Heart right ventricle (tissue), 16 donors: ENCODE results near the gene MAN1C1. TPM values are rescaled to one million over a fixed set of nuclear protein-coding genes. Genes with fewer than 3 reads are reported as not detected.

ENCODE experiments used
- ATAC-seq, 8 donors: fragments of 200-7000 bp; cut with Tn5 transposase; one replicate each; pipeline ENCODE4 v1.9.1; 2020; ENCODE audit warnings: mild to moderate bottlenecking in 8 of 8, moderate library complexity in 8 of 8, moderate number of reproducible peaks in 1 of 8
- DNase-seq, 2 donors: peaks; one replicate each; pipeline ENCODE4 v3.0.0-alpha.2; 2020
- H3K27ac ChIP-seq, 10 donors: fragments of 200-600 bp; sonication (generic) in 2 of 10; one replicate each; pipeline versions ENCODE4 v1.5.0 to v1.8.0; 2020 to 2022; ENCODE audit warnings: mild to moderate bottlenecking in 3 of 10
- H3K27me3 ChIP-seq, 7 donors: fragments of 200-600 bp; one replicate each; pipeline ENCODE4 v1.8.0; 2021 to 2022; ENCODE audit warnings: mild to moderate bottlenecking in 2 of 7
- H3K36me3 ChIP-seq, 9 donors: fragments of 200-600 bp; sonication (generic) in 1 of 9; one replicate each; pipeline versions ENCODE4 v1.5.0 to v1.8.0; 2020 to 2022; ENCODE audit warnings: mild to moderate bottlenecking in 2 of 9
- H3K4me1 ChIP-seq, 9 donors: fragments of 200-600 bp; sonication (generic) in 1 of 9; one replicate each; pipeline versions ENCODE4 v1.5.0 to v1.8.0; 2020 to 2022; ENCODE audit warnings: mild to moderate bottlenecking in 4 of 9
- H3K4me3 ChIP-seq, 10 donors: fragments of 200-600 bp; sonication (generic) in 2 of 10; one replicate each; pipeline versions ENCODE4 v1.5.0 to v1.8.0; 2020 to 2022; ENCODE audit warnings: mild to moderate bottlenecking in 7 of 10, moderate library complexity in 2 of 10
- H3K9me3 ChIP-seq, 11 donors: fragments of 200-600 bp in 10 of 11; sonication (generic) in 2 of 11; one replicate each; pipeline versions ENCODE4 v1.5.0 to v1.8.0; 2013 to 2022; ENCODE audit warnings: mild to moderate bottlenecking in 2 of 11, control low read depth in 1 of 11, moderate library complexity in 1 of 11
- CTCF ChIP-seq, 9 donors: fragments of 200-600 bp; sonication (generic) in 2 of 9; IDR thresholded peaks; one replicate each; pipeline versions ENCODE4 v1.5.0 to v1.8.0; 2021 to 2022; ENCODE audit warnings: antibody characterized with exemption in 9 of 9, mild to moderate bottlenecking in 5 of 9, moderate library complexity in 1 of 9
- WGBS, 2 donors: extraction: QIAGEN DNeasy Blood & Tissue Kit; methylation state at CpG; one replicate each; pipeline ENCODE4 v1.1.7; 2013; ENCODE audit warnings: inconsistent platforms in 1 of 2; 5-methylcytosine and 5-hydroxymethylcytosine counted together
- intact Hi-C, 10 donors: fragments of 100-400 bp; cut with DNase I; formaldehyde crosslinking; loops; one replicate each; pipeline versions ENCODE4 v1.11.1 to v1.14.2; 2022
- polyA plus RNA-seq, 2 donors: library from polyadenylated mRNA; stranded (reverse); fragments of 200-250 nt; gene quantifications; one replicate each; pipeline ENCODE4 v1.2.3, GENCODE V29; 2013
- total RNA-seq, 10 donors: library from RNA; stranded (reverse); fragmentation: NEBNext Ultra II Directional in 3 of 10; extraction: Animal tissue kit (Norgen Biotek cat#: 25700) in 3 of 10; gene quantifications; one replicate each; pipeline versions ENCODE4 v1.2.1 to v1.2.4, GENCODE V29; 2021 to 2023
- donor health status: Arrhythmogenic right ventricular cardiomyopathy.
- donor health status: ischemic (EF 13 %, LVEDD 7.1; RV severe dilation, severe dysfunction).
- donor health status: healthy with polysubstance abuse.
- donor health status: DM: no; HTN: yes; CAD: no.
- donor health status: DM: no; HTN: no; CAD: no.
- donor health status: ischemic (EF 25% LVEDD 6.9; RV normal size, moderate dysfunction).
- donor health status: ischemic (EF 25% LVEDD 5.7; RV mildly dilated, moderate dysfunction).
- donor health status: healthy.
- donor health status: DM: yes; HTN: yes; CAD: no.
- donor health status: Ischemic cardiomyopathy.
- donor health status: ischemic (EF 35%, LVEDD 5.7; RV mildly dilated, moderate dysfunction).
- donor health status: nonischemic (EF 11% LVEDD 7.7; RV severe dilation, severe dysfunction).
- donor health status: DM: yes; HTN: yes; CAD: no.
- donor health status: PGD.
- donor health status: ischemic (EF 29% LVEDD 5.4; RV normal size, mild dysfunction).
- donor health status: nonischemic (EF 23%, LVEDD 6.1; RV moderate dilation, normal function).

MAN1C1 gene
- total and polyA plus RNA-seq, 12 donors, result 9.7 to 23.4 (median 13.4) TPM

GRCh38 chr1:25579292-25580252 is 37.0 kb upstream of the MAN1C1 start:
- H3K36me3 ChIP-seq, result no peaks in the 10 kb centered on the region
- 77 to 78% methylated on average over 19 of the region's 19 CpGs for WGBS, 2 donors
- H3K27ac ChIP-seq, result no peak overlapping the region

GRCh38 chr1:25580927-25581326 is 35.7 kb upstream of the MAN1C1 start:
- H3K27ac ChIP-seq, result no peak overlapping the region
- no peaks in the 10 kb centered on the region for H3K27me3 ChIP-seq
- no peak for TF ChIP-seq CTCF (IDR thresholded peaks at IDR 0.05)
- H3K36me3 ChIP-seq, result no peaks in the 10 kb centered on the region
- DNase-seq, result no peak
- 74 to 76% methylated on average over 6 of the region's 6 CpGs for WGBS, 2 donors
- no peak overlapping the region for H3K4me3 ChIP-seq
- ATAC-seq, result peak in 1 of 8 donors; percentile 32
- peaks cover 0 to 6% (median 0%) of the 10 kb centered on the region in 9 donors for H3K4me1 ChIP-seq
- intact Hi-C loops, result no loop called here
- no peaks in the 10 kb centered on the region for H3K9me3 ChIP-seq

More at GRCh38 chr1:25579292-25580252, 37.0 kb upstream of the MAN1C1 start:
- Histone ChIP-seq H3K4me3 (no peak overlapping the region), H3K4me1 (peaks cover 0 to 11% (median 0%) of the 10 kb centered on the region in 9 donors), H3K9me3 (no peaks in the 10 kb centered on the region), H3K27me3 (no peaks in the 10 kb centered on the region)
- TF ChIP-seq CTCF (IDR thresholded peaks at IDR 0.05), result no peak
- intact Hi-C loops, result no loop called here
- no peak for DNase-seq
- ATAC-seq, result no peak

GRCh38 chr1:25581764-25582163 is 34.8 kb upstream of the MAN1C1 start:
- H3K4me3 ChIP-seq, result no peak overlapping the region
- peaks cover 0 to 6% (median 0%) of the 10 kb centered on the region in 9 donors for H3K4me1 ChIP-seq
- 76 to 83% methylated on average over 5 of the region's 5 CpGs for WGBS, 2 donors
- ATAC-seq, result peak in 5 of 8 donors; percentile 14 to 39 (median 32)
- H3K27ac ChIP-seq, result no peak overlapping the region
- H3K9me3 ChIP-seq, result no peaks in the 10 kb centered on the region
- no peaks in the 10 kb centered on the region for H3K27me3 ChIP-seq
- DNase-seq, result no peak
- no peak for TF ChIP-seq CTCF (IDR thresholded peaks at IDR 0.05)
- intact Hi-C loops, result no loop called here
- H3K36me3 ChIP-seq, result no peaks in the 10 kb centered on the region

- 76 to 79% methylated on average over 14 of the region's 14 CpGs for WGBS, 2 donors
- no peaks in the 10 kb centered on the region for H3K27me3 ChIP-seq
- H3K9me3 ChIP-seq, result no peaks in the 10 kb centered on the region
- no peaks in the 10 kb centered on the region for H3K36me3 ChIP-seq
- H3K4me1 ChIP-seq, result peaks cover 0 to 6% (median 0%) of the 10 kb centered on the region in 9 donors
- no peak for ATAC-seq
- H3K4me3 ChIP-seq, result no peak overlapping the region
- intact Hi-C loops, result no loop called here
- H3K27ac ChIP-seq, result no peak overlapping the region
- no peak for TF ChIP-seq CTCF (IDR thresholded peaks at IDR 0.05)
- no peak for DNase-seq
Observed at GRCh38 chr1:25583519-25584370, 32.8 kb upstream of the MAN1C1 start.
